GM12892 (cell line): ENCODE measurements around the gene ZNF586.

Experiments
- POLR2A ChIP-seq: IDR thresholded peaks from 2 replicates; pipeline ENCODE4 v1.6.1; 2011; ENCODE audit warnings: low read depth, low read length, control low read depth
- POLR2AphosphoS5 ChIP-seq: IDR thresholded peaks from 2 replicates; pipeline ENCODE4 v1.6.1; 2011; ENCODE audit warnings: low read depth, low read length, control low read depth
- TAF1 ChIP-seq: IDR thresholded peaks from 2 replicates; pipeline ENCODE4 v1.6.1; 2011; ENCODE audit warnings: low read depth, mild to moderate bottlenecking, control low read depth, low read length, borderline replicate concordance

GRCh38 chr19:57788114-57788692, 18.7 kb downstream of the ZNF586 start:
- no peak for TF ChIP-seq POLR2A
- TF ChIP-seq TAF1: no peak
- no peak for TF ChIP-seq POLR2AphosphoS5
